UCSD-AML1 (cell line): ENCODE data around the gene HDLBP.
A peak's percentile ranks its signal among the peaks of the same experiment; 100 is the strongest.

Experiments used
- DNase-seq: peaks from one replicate; lab custom pipeline; 2025; ENCODE audit not compliant: unreplicated experiment; lab: John Stamatoyannopoulos, UW

Gene HDLBP

GRCh38 chr2:241315093-241315878, at the start of gene HDLBP:
HDLBP (minus strand) TSS chr2:241315672; CDS start chr2:241266869, 48,803 bp downstream.
- DNase-seq: peak; percentile 99

GRCh38 chr2:241364781-241365180, 49.3 kb upstream of the HDLBP start:
- no peak for DNase-seq

GRCh38 chr2:241363426-241363825, 48.0 kb upstream of the HDLBP start:
- DNase-seq: no peak

DNA sequence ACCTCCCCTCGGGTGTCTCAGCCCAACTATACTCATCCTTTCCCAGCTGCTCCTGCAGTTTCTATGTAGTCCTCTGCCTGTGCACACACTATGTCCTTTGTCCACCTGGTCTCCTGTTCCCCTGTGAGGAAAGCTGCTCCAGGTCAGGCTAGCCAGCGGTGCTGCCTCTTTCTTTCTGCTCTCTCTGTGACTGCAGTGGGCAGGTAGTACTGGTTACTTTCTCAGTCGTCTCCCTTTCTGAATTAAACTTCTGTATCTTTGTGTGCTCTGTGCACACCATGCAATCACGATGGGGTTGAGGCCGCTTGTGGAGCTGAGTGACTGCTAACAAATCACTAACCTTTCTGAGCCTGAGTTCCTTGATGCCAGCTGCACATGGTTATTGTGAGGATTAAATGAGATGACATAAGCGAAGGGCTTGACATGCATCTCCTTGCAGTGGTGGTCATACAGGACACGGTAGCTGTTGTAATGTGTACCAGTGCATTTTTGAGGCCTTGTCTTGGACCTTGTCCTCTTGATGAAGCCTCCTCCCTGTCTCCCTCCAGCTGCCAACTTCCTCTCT, 44.1 kb upstream of the HDLBP start:
- DNase-seq: no peak

GRCh38 chr2:241358470-241358869, 43.0 kb upstream of the HDLBP start:
- no peak for DNase-seq

- no peak for DNase-seq
These were observed 42.1 kb upstream of the HDLBP start for GRCh38 chr2:241357531-241357930.

DNA sequence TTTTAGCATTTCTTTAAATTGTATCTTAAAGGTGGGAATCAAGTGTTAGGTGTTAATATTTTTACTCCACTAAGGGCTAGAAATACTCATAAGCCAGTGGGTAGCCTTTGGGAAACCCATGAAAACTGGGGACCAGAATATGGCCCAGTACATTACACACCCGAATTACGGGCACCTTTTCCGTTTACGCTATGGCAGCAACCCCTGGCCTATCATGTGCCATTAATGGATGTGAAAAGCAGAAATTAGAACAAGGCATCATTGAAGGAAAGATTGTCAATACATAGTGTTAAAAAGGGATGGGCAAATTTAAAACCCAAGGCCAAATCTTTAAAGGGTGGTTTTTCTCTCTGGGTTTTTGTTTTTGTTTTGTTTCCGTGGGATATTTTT, 41.4 kb upstream of the HDLBP start:
- DNase-seq: no peak

GRCh38 chr2:241355983-241356870, 40.8 kb upstream of the HDLBP start, which contains the start of gene FARP2:
FARP2 (plus strand) TSS chr2:241356285; CDS start chr2:241373108, 16,823 bp downstream.
- peak; percentile 98 for DNase-seq

DNA sequence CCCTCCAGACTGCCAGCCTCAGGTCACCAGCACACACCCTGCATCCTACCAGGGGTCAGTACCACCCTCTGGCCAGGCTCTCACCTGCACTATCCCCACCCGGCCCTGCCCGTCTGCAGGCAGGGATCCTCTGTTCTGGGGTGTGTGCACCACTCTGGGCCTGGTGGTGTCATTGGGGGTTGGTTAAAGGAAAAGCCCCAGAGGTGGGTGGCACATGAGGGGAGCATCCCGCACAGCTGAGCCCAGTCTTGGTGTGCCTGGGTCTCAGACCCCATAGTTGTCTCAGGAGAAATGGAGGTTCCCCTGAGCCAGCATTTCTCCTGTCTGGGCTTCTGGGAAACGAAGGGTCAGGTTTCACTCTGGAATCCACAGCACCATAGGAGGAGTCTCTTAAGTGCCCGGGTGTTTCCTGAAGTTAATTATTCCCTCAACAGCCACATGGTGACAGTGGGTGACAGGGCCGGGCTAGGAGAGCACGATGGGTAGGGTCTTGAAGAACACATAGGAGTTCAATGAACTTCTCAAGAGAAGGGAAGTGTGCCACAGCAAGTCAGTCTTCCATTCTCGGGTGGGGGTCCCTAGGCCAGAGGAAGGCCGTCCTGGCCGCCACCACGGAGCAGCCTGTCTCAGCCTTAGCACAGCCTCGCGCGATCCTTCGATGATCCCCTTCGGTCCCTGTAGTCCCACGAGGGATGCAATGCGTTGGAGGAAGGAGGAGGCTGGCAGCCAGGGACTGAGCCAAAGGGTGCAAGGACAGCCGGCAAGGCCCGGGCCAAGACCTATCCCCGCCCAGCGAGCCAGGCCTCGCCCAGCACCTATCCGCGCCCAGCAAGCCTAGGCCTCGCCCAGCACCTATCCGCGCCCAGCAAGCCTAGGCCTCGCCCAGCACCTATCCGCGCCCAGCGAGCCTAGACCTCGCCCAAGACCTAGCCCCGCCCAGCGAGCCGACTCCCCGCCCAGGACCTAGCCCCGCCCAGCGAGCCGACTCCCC, 39.5 kb upstream of the HDLBP start:
- DNase-seq: peak; percentile 61

DNA sequence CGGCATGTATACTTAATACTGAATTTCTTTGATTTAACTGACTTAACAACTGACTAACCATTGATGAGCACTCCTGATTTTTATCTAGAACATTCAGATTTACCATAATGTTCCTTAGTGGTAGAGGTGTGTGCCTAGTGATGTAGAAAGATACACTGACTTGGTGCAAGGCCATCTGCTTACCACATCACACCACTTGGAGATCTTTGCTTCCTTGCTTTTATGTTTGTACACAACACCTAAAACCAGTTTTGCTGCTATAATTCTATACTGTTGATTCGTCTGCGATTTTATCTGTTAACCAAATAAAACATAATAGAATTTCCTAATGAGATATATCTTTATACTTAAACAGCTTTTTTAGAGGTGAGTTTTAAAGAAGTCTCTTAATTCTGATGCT, 36.8 kb upstream of the HDLBP start:
- DNase-seq: no peak

DNA sequence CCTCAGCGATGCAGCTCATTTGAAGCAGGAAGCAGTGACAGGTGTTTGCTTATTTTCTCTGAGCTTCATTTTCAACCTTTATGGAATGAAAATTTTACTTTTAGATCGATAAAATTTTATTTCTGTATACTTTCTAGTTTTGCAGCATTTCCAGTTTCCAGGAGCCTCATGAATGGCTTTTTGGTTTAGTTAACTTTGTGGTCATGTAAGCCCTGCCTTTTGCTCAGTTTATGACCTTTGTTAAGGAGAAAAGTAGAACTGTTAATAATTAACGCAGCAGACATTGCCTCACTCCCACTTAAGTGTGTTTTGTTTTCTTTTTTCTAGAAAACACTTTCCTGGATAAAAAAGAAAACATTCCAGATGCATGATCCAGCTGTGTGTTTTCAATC, 36.2 kb upstream of the HDLBP start:
- no peak for DNase-seq

GRCh38 chr2:241350878-241351639, 35.6 kb upstream of the HDLBP start:
- no peak for DNase-seq

DNA sequence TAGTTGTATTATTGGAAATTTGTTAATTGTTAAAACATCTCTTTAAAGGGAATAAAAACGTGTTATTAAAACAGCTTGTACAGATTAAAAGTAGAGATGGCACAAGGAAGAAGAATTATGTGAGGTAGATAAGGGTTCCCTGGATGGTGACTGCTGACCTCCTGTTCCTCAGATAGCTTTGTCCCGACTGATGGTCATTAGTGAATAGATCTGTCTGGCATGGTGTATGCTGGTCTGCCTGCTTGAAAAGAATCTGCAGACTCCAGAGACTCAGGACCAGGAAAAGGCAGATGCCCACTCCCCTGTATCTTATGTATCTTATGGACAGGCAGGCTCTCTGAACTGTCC, 35.0 kb upstream of the HDLBP start:
- no peak for DNase-seq

DNA sequence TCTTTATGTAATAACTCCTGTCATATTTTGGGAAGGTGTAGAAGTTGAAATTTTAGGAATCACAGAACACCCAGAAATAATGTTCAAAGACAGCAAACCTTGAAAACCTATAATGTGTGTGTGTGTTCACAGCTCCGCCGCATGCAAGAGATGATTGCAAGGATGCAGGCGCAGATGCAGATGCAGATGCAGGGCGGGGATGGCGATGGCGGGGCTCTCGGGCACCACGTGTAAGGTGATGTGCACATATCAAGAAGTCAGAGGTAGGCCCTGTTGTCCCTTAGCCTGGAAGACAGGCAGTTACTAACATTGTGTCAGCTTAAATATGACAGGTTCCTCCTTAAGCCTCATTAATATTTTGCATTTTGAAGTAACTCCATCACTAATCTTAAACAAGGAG, 34.5 kb upstream of the HDLBP start:
- DNase-seq: no peak

GRCh38 chr2:241344925-241345651, 29.6 kb upstream of the HDLBP start:
- DNase-seq: no peak

DNA sequence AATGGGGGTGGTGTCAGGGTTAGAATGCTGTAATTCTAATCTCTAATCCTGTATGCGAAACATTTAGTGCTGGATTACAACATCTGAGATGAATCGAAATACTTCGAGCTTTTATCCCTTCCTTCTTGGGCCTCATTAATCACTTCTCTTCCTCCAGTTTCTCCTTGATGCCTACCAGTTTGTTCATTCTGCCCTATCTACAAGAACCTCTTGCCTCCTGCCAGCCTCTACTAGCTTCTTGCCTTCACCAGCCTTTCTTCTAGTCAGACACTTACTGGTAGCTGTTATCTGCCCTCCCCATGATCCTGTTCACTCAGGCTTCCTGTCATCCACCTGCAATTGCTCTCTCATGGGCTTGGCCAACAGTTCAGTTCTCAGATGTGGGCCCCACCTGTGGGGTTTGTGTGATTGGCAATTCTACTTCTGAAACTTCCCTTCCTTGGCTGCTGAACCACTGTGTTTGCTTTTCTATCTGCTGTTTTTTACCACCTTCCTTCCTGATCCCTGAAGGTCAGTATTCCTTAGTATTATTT, 25.2 kb upstream of the HDLBP start:
- DNase-seq: no peak

DNA sequence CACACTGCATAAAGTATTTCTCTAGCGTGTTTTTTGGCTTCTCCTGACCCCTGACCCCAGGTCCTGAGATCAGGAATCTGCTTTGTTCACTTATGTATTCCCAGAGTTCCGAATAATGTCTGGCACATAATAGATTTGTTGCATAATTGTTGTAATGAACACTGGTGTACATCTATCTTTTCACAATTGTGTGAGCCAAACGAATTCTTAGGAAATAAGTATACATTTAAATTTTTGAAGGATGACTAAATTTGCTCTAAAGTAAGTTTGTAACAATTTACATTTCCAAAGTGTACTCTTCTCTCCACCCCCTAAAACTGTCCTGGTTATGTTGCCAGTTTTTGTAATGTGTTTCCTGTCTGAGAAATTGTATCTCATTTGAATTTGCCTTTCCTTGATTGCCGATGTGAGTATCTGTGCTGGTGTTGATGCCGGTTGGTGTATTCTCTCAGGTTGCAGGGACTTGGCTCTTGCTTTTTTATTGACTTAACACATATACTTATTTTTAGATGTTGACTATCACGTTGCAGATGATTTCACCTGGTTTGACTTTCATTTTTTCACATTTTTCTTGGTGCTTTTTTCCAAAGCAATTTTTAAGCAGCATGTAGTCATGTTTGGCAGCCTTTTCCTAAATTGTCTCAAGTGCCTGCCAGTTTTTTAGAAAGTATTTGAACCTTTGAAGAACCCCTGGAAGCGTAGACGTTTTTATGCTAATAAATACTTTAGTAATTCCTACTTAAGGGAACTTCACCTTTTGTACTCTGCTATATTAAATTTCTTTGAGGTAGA, 24.6 kb upstream of the HDLBP start:
- no peak for DNase-seq

DNA sequence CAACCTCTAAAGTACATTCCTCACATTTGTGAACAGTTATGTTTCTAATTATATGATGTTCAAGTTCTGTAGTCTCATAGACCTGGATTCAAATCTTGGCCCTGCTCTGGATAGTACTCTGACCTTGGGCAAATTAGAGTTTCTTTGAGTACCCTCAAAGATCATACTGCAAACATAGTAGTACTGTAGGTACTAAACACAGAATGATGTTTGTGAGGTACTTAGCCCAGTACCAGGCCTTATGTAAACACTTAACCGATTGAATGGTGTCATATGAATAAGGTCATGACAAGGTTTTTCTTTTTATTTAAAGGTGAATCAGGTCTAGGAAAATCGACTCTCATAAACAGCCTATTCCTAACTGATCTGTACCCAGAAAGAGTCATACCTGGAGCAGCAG, 19.3 kb upstream of the HDLBP start:
- no peak for DNase-seq
